Activated T-cell treated with anti-CD3 and anti-CD28 coated beads, Interleukin-2, amount 50 U/mL, for 24 hours (primary cell): ENCODE results near the gene ZSWIM1.
"Not testable (repeated sequence)": the region's sequence is repeated elsewhere in the genome, so short reads cannot be mapped to it uniquely, and the experiment has no call there.

Experiments
- DNase-seq: peaks from one replicate; pipeline ENCODE4 v3.0.0-alpha.2; 2020
- H3K27ac Mint-ChIP-seq: 2 replicates; pipeline ENCODE4 v1.8.0; 2020; ENCODE audit warnings: mild to moderate bottlenecking, mixed read lengths
- H3K27me3 Mint-ChIP-seq: 2 replicates; pipeline ENCODE4 v1.8.0; 2020; ENCODE audit warnings: mixed read lengths
- H3K36me3 Mint-ChIP-seq: 2 replicates; pipeline ENCODE4 v1.8.0; 2020; ENCODE audit warnings: low read depth, mixed read lengths
- H3K4me1 Mint-ChIP-seq: 2 replicates; pipeline ENCODE4 v1.8.0; 2020; ENCODE audit warnings: low read depth, mixed read lengths
- H3K4me3 Mint-ChIP-seq: 2 replicates; pipeline ENCODE4 v1.8.0; 2020; ENCODE audit warnings: mild to moderate bottlenecking, moderate library complexity, mixed read lengths
- H3K9me3 Mint-ChIP-seq: 2 replicates; pipeline ENCODE4 v1.8.0; 2020; ENCODE audit warnings: mixed read lengths

Gene ZSWIM1

DNA sequence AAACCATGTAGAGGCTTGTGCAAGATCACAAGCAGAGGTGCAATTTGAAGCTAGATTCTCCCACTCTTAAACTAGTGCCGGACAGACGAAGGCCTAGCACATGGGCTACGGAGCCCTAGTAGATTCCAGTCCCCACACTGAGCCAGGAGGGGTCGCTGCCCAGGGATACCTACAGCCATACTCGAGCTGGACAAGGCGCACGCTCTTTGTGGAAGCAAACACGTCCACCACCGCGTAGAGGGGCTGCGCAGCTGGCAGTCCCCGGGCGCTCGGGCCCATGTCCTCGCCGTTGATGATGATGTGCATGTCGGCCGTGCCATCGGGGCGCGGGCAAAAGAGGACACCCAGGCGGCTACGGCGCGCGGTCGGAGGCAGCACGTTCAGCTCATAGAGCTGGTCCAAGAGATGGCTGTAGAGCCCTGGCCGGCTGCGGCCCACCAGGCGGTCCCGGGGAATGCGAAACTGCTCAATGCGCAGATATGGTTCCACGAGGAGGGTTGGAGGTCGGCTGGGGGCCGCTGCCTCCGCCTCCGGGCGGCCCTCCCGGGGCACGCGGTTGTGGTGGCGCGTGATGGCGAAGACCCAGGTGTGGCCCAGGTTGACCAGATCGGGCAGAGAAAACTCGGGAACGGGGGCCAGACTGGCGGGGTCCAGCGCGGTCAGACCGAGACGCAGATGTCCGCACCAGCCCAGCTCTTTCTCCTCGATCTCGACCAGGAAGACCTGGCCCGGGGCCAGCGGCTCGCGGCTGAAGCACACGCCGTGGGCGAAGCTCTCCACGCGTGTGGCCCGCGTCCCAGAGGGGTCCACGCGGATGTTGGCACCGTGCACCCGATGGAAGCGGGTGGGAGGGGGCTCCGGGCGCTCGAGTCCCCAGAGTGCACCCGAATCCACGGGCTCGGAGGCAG, 9.3 kb downstream of the ZSWIM1 start:
- Mint-ChIP-seq H3K4me3 (peak overlapping the region; percentile 87), H3K27ac (peak overlapping the region; percentile 95), H3K36me3 (peaks cover 52% of the 10 kb centered on the region), H3K27me3 (no peaks in the 10 kb centered on the region), H3K4me1 (peaks cover 51% of the 10 kb centered on the region), H3K9me3 (no peaks in the 10 kb centered on the region)
- peak; percentile 70 for DNase-seq

GRCh38 chr20:45890985-45891983, 10.3 kb downstream of the ZSWIM1 start, which contains the start of the genes CTSA and NEURL2:
Gene CTSA (plus strand): TSS chr20:45891335. CDS start chr20:45891569, 234 bp downstream.
Gene NEURL2 (minus strand): TSS chr20:45891208. CDS start chr20:45890991, 217 bp downstream.
- Mint-ChIP-seq H3K36me3 (peaks cover 59% of the 10 kb centered on the region), H3K4me3 (peak within 1 kb of the TSS; percentile 87), H3K4me1 (peaks cover 44% of the 10 kb centered on the region), H3K27me3 (no peaks in the 10 kb centered on the region), H3K9me3 (no peaks in the 10 kb centered on the region), H3K27ac (peak within 1 kb of the TSS; percentile 95)
- DNase-seq = peak; percentile 91

- peak overlapping the region; percentile 87 for H3K4me3 Mint-ChIP-seq
- H3K27ac Mint-ChIP-seq = peak overlapping the region; percentile 84
- H3K36me3 Mint-ChIP-seq = peaks cover 62% of the 10 kb centered on the region
- no peaks in the 10 kb centered on the region for H3K9me3 Mint-ChIP-seq
- H3K4me1 Mint-ChIP-seq = peaks cover 41% of the 10 kb centered on the region
- no peaks in the 10 kb centered on the region for H3K27me3 Mint-ChIP-seq
- no peak for DNase-seq
These were observed 11.2 kb downstream of the ZSWIM1 start for GRCh38 chr20:45892049-45892825.

GRCh38 chr20:45892828-45893500, 11.9 kb downstream of the ZSWIM1 start:
- Mint-ChIP-seq H3K4me1 (peaks cover 37% of the 10 kb centered on the region), H3K27me3 (no peaks in the 10 kb centered on the region), H3K4me3 (peak overlapping the region; percentile 87), H3K27ac (peak overlapping the region; percentile 84), H3K36me3 (peaks cover 70% of the 10 kb centered on the region), H3K9me3 (no peaks in the 10 kb centered on the region)
- DNase-seq = no peak

DNA sequence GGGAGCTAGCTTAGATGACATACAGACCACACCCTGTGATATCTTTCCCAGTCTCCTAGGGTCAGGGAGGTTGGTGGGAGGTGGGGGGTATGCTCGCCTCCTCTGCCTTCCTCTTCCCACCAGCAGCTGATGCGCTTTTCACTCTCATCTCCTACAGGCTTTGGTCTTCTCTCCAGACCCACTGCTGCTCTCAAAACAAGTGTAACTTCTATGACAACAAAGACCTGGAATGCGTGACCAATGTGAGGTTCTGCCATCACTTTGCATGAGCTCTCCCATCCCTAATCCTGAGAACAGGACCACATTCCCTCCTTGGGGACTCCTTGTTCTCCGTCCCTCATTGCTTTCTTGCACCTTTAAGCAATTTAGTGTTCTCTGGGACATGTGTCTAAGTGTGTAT, 12.8 kb downstream of the ZSWIM1 start:
- Mint-ChIP-seq H3K4me3 (no peak overlapping the region), H3K27ac (peak overlapping the region; percentile 24), H3K36me3 (peaks cover 70% of the 10 kb centered on the region), H3K27me3 (no peaks in the 10 kb centered on the region), H3K9me3 (no peaks in the 10 kb centered on the region), H3K4me1 (peaks cover 37% of the 10 kb centered on the region)
- no peak for DNase-seq

GRCh38 chr20:45894797-45895196, 13.8 kb downstream of the ZSWIM1 start:
- DNase-seq = no peak
- H3K27ac Mint-ChIP-seq = no peak overlapping the region
- peaks cover 73% of the 10 kb centered on the region for H3K36me3 Mint-ChIP-seq
- no peaks in the 10 kb centered on the region for H3K27me3 Mint-ChIP-seq
- H3K4me3 Mint-ChIP-seq = no peak overlapping the region
- H3K9me3 Mint-ChIP-seq = no peaks in the 10 kb centered on the region
- peaks cover 31% of the 10 kb centered on the region for H3K4me1 Mint-ChIP-seq

DNA sequence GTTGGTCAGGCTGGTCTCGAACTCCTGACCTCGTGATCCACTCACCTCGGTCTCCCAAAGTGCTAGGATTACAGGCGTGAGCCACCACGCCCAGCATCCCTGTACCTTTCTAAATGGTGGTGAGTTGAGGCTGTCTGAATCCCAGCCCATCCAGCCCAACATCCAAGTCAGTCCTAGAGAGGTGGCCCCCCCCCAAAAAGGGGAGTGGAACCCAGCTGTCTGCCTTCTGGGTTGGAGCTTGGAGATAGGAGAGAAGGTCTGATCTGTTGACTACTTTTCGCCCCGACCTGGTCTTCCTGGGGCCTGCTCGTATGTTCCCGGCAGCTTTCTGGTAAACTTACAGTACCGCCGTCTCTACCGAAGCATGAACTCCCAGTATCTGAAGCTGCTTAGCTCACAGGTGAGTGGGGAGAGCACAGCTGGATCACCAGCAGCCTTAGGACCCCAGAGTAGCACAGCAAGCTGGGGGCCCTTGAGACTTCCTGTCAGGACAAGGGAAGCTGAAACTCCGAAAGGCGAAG, 15.7 kb downstream of the ZSWIM1 start:
- peaks cover 66% of the 10 kb centered on the region for H3K36me3 Mint-ChIP-seq
- no peaks in the 10 kb centered on the region for H3K9me3 Mint-ChIP-seq
- H3K4me3 Mint-ChIP-seq = no peak overlapping the region
- no peaks in the 10 kb centered on the region for H3K27me3 Mint-ChIP-seq
- H3K4me1 Mint-ChIP-seq = peaks cover 21% of the 10 kb centered on the region
- H3K27ac Mint-ChIP-seq = no peak overlapping the region
- no peak for DNase-seq

GRCh38 chr20:45897289-45897688, 16.3 kb downstream of the ZSWIM1 start:
- Mint-ChIP-seq H3K27me3 (no peaks in the 10 kb centered on the region), H3K9me3 (no peaks in the 10 kb centered on the region), H3K27ac (no peak overlapping the region), H3K36me3 (peaks cover 66% of the 10 kb centered on the region), H3K4me3 (no peak overlapping the region), H3K4me1 (peaks cover 17% of the 10 kb centered on the region)
- no peak for DNase-seq

DNA sequence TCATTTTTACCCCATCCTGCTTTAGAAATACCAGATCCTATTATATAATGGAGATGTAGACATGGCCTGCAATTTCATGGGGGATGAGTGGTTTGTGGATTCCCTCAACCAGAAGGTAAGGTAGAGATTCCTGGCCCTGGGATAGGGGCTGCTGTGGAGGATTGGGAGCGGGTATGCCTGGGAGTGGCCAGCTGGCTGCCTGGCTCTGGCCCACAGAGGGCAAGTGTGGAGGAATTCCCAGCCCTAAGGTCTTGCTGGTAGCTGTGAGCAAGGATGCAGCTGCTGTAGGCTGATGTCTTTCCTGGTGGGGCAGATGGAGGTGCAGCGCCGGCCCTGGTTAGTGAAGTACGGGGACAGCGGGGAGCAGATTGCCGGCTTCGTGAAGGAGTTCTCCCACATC, 16.7 kb downstream of the ZSWIM1 start:
- Mint-ChIP-seq H3K9me3 (no peaks in the 10 kb centered on the region), H3K4me3 (no peak overlapping the region), H3K4me1 (peaks cover 13% of the 10 kb centered on the region), H3K36me3 (peaks cover 62% of the 10 kb centered on the region), H3K27me3 (no peaks in the 10 kb centered on the region), H3K27ac (no peak overlapping the region)
- DNase-seq = no peak

DNA sequence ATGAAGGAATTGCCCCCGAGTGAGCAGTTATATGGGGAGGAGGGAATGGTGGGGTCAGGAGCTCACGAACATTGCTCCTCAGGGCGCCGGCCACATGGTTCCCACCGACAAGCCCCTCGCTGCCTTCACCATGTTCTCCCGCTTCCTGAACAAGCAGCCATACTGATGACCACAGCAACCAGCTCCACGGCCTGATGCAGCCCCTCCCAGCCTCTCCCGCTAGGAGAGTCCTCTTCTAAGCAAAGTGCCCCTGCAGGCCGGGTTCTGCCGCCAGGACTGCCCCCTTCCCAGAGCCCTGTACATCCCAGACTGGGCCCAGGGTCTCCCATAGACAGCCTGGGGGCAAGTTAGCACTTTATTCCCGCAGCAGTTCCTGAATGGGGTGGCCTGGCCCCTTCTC, 17.3 kb downstream of the ZSWIM1 start:
- H3K4me3 Mint-ChIP-seq = no peak overlapping the region
- peaks cover 56% of the 10 kb centered on the region for H3K36me3 Mint-ChIP-seq
- H3K27ac Mint-ChIP-seq = no peak overlapping the region
- no peak for DNase-seq
- H3K27me3 Mint-ChIP-seq = no peaks in the 10 kb centered on the region
- no peaks in the 10 kb centered on the region for H3K9me3 Mint-ChIP-seq
- peaks cover 7% of the 10 kb centered on the region for H3K4me1 Mint-ChIP-seq

DNA sequence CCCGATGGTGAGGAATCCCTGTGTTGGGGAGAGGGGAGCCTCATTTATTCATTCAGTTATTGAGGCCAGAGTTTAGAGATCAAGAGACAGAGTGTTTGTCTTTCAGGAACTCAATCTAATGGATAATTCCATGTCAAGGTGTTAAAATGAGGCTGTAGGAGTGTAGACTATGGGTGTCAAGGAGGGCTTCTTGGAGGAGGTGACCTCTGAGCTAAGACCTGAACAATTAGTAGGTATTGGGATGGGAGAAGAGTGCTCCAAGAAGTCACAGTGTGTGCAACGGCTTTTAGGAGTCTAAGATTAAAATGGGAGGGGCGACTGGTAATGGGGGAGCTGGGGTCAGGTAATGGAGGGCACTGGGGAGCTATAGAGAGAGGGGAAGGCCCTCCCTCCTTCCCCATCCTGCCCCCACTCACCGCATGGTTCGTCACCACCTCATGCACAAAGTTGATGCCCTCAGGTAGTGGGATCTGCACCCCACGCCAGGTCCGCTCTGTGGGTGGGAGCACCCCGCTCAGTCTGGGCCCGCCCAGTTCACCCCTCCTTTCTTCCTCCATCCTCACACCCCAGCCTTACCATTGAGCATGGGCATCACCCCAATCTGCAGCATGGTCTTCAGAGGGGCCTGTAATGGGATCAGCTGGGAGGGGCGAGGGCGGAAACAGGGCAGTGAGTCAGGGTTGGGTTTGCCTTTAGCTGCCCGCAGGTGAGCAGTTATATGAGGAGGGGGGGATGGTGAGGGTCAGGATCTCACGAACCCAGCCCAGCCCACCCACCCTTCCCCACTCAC, 18.2 kb downstream of the ZSWIM1 start:
- H3K27ac Mint-ChIP-seq = no peak overlapping the region
- peaks cover 46% of the 10 kb centered on the region for H3K36me3 Mint-ChIP-seq
- no peak overlapping the region for H3K4me3 Mint-ChIP-seq
- DNase-seq = no peak
- H3K4me1 Mint-ChIP-seq = no peaks in the 10 kb centered on the region
- no peaks in the 10 kb centered on the region for H3K27me3 Mint-ChIP-seq
- no peaks in the 10 kb centered on the region for H3K9me3 Mint-ChIP-seq

GRCh38 chr20:45901332-45901731, 20.3 kb downstream of the ZSWIM1 start:
- H3K4me3 Mint-ChIP-seq = not testable (repeated sequence)

More at GRCh38 chr20:45901332-45901731, 20.3 kb downstream of the ZSWIM1 start:
- not testable (repeated sequence) for H3K4me1 Mint-ChIP-seq, H3K27me3 Mint-ChIP-seq, H3K9me3 Mint-ChIP-seq, DNase-seq, H3K27ac Mint-ChIP-seq
- H3K36me3 Mint-ChIP-seq = peaks cover 27% of the 10 kb centered on the region
